Measurements from ENCODE around the gene TOPORS.
A peak's percentile ranks its signal among the peaks of the same experiment; 100 is the strongest.
"Not testable (repeated sequence)": the region's sequence is repeated elsewhere in the genome, so short reads cannot be mapped to it uniquely, and the experiment has no call there.

Gene TOPORS

GRCh38 chr9:32558408-32558934 is 6.1 kb upstream of the TOPORS start:
- no peak for DNase-seq

- DNase-seq = no peak
Measured at GRCh38 chr9:32554591-32554990, 2.2 kb upstream of the TOPORS start.

GRCh38 chr9:32554107-32554506 is 1.7 kb upstream of the TOPORS start:
- no peak for DNase-seq

- DNase-seq = no peak
Measured at GRCh38 chr9:32551276-32552051, 922 bp downstream of the TOPORS start.

GRCh38 chr9:32550562-32551275 is 1.7 kb downstream of the TOPORS start:
- DNase-seq = peak; percentile 80

- no peak for DNase-seq
Measured at GRCh38 chr9:32550150-32550561, 2.2 kb downstream of the TOPORS start.

GRCh38 chr9:32548213-32548612 is 4.2 kb downstream of the TOPORS start:
- DNase-seq = not testable (repeated sequence)

- no peak for DNase-seq
Measured at GRCh38 chr9:32545884-32546283, 6.5 kb downstream of the TOPORS start.

- DNase-seq = no peak
Measured at GRCh38 chr9:32543047-32543446, 9.3 kb downstream of the TOPORS start.

- DNase-seq = no peak
Measured at GRCh38 chr9:32533816-32534215, 18.6 kb downstream of the TOPORS start.

- DNase-seq = no peak
Measured at GRCh38 chr9:32533336-32533735, 19.1 kb downstream of the TOPORS start.

- DNase-seq = no peak
Measured at GRCh38 chr9:32526707-32527048, 25.7 kb downstream of the TOPORS start.

- DNase-seq = peak; percentile 62
Measured at GRCh38 chr9:32526041-32526706, 26.2 kb downstream of the TOPORS start, which contains the start of gene RIGI. Gene RIGI (minus strand): TSS chr9:32526196. CDS start chr9:32526166, 30 bp downstream.

- DNase-seq = no peak
Measured at GRCh38 chr9:32525709-32526030, 26.7 kb downstream of the TOPORS start.

GRCh38 chr9:32524892-32525708 is 27.3 kb downstream of the TOPORS start:
- no peak for DNase-seq

GRCh38 chr9:32524558-32524891 is 27.9 kb downstream of the TOPORS start:
- not testable (repeated sequence) for DNase-seq

- DNase-seq = no peak
Measured at GRCh38 chr9:32523910-32524309, 28.5 kb downstream of the TOPORS start.

- no peak for DNase-seq
Measured at GRCh38 chr9:32518276-32518675, 34.1 kb downstream of the TOPORS start.

GRCh38 chr9:32516241-32516640 is 36.1 kb downstream of the TOPORS start:
- DNase-seq = no peak

- no peak for DNase-seq
Measured at GRCh38 chr9:32508728-32509127, 43.7 kb downstream of the TOPORS start.

GRCh38 chr9:32503008-32503407 is 49.4 kb downstream of the TOPORS start:
- DNase-seq = no peak

GRCh38 chr9:32502464-32502863 is 49.9 kb downstream of the TOPORS start:
- no peak for DNase-seq

- no peak for DNase-seq
Measured at GRCh38 chr9:32501868-32502267, 50.5 kb downstream of the TOPORS start.
